ENCODE measurements around the gene MUC20. TPM values are rescaled to one million over a fixed set of nuclear protein-coding genes. Genes with fewer than 3 reads are reported as not detected.

The MUC20 gene
- total RNA-seq, 1 experiment from 2014 or later: not detected

DNA sequence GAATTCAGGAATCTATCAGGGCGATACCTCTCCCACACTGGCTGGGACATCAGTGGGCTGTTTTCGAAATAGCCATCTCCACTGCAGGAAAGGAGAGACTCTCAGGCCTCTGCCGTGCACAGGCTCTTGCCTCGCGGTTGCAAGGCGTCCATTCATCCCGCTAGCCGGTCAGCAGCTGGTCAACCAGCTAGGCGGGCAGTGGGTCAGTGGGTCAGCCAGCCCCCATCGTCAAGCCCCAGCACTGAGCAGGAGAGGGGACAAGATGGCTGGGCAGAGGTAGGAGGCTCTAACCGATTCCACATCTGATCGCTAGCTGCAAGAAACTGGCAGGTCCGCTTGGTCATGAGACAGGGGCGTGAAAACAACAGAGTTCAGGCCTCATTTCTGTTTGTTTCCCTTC, 45.9 kb downstream of the MUC20 start:
- H3K18ac ChIP-seq (ENCODE audit: insufficient read length, low read depth, low read length): no peak overlapping the region
- H4K91ac ChIP-seq (ENCODE audit: insufficient read length, low read depth, low read length): no peak overlapping the region
- DNase-seq: no peak
- H4K20me1 ChIP-seq (ENCODE audit: control insufficient read depth, insufficient read depth, insufficient read length): no peaks in the 10 kb centered on the region
- no peak overlapping the region for H4K8ac ChIP-seq (replicated peaks; ENCODE audit: insufficient read length, low read depth, low read length)
- no peak overlapping the region for H3K4ac ChIP-seq (ENCODE audit: low read depth, low read length)
- no peak for TF ChIP-seq CTCF (conservative IDR thresholded peaks at IDR 0.05)
- H3K9me3 ChIP-seq (ENCODE audit: control insufficient read depth, low read depth, low read length): no peaks in the 10 kb centered on the region
- no peak overlapping the region for H2BK20ac ChIP-seq (ENCODE audit: low read depth, low read length, poor library complexity, severe bottlenecking)
- H2BK120ac ChIP-seq (ENCODE audit: low read depth, low read length, poor library complexity, severe bottlenecking): no peak overlapping the region
- H2BK5ac ChIP-seq (ENCODE audit: insufficient read length, low read length): no peak overlapping the region
- no peak overlapping the region for H2AK5ac ChIP-seq (ENCODE audit: insufficient read length, low read length)
- Mint-ChIP-seq H3K27ac (no peak overlapping the region; a peak in 1 of 7 replicates), H3K27me3 (ENCODE audit: low read depth) (peaks cover 4% of the 10 kb centered on the region), H3K4me3 (no peak overlapping the region), H3K36me3 (ENCODE audit: insufficient read depth in 1 of 3, low read depth in 3 of 3) (peaks cover 0 to 9% (median 2%) of the 10 kb centered on the region in 3 experiments; a peak in 1 of 7 replicates), H3K4me1 (peaks cover 0 to 2% of the 10 kb centered on the region in 2 experiments; a peak in 2 of 4 replicates), H3K9me3 (peaks cover 5 to 8% of the 10 kb centered on the region in 2 experiments; a peak in 4 of 5 replicates)
- H3K27me3 ChIP-seq (ENCODE audit: insufficient read depth, low read length): no peaks in the 10 kb centered on the region
- no peak overlapping the region for H3K56ac ChIP-seq (ENCODE audit: insufficient read length, low read depth, low read length)
- H2AFZ ChIP-seq (ENCODE audit: low read length): no peak overlapping the region
- peaks cover 2% of the 10 kb centered on the region for H3K23me2 ChIP-seq (ENCODE audit: insufficient read length, low read depth, low read length, poor library complexity, severe bottlenecking)
- H2BK15ac ChIP-seq (ENCODE audit: low read depth, low read length): no peak overlapping the region
- H3K9ac ChIP-seq (ENCODE audit: extremely low read depth, insufficient read length, low read length): no peak overlapping the region
- no peak overlapping the region for H4K5ac ChIP-seq (ENCODE audit: insufficient read length, low read depth, low read length)
- H3K23ac ChIP-seq (ENCODE audit: insufficient read length, low read depth, low read length): no peak overlapping the region
- H3K4me2 ChIP-seq (ENCODE audit: insufficient read depth, insufficient read length, low read length): no peak overlapping the region
- no peaks in the 10 kb centered on the region for H3K79me1 ChIP-seq (ENCODE audit: insufficient read depth, low read depth, low read length, poor library complexity, severe bottlenecking)
- H3K79me2 ChIP-seq (ENCODE audit: insufficient read depth, low read length): no peaks in the 10 kb centered on the region
- no peak overlapping the region for H3K14ac ChIP-seq (ENCODE audit: insufficient read depth, low read length)
- no peak overlapping the region for H2BK12ac ChIP-seq (ENCODE audit: insufficient read length, low read depth, low read length)
- H3T11ph ChIP-seq (ENCODE audit: low read length): no peak overlapping the region
- no CpG with 5 or more reads among the region's 14 CpGs for WGBS (ENCODE audit: extremely low coverage, insufficient read length, low lambda C conversion rate)
- no peak overlapping the region for H3K27ac ChIP-seq (ENCODE audit: insufficient read length, low read depth, low read length)
- no peaks in the 10 kb centered on the region for H3K4me1 ChIP-seq (ENCODE audit: insufficient read depth, low read length)

Data from H9 (cell line).